Measurements from ENCODE around the gene WRNIP1. TPM values are rescaled to one million over a fixed set of nuclear protein-coding genes. Genes with fewer than 3 reads are reported as not detected.

Gene WRNIP1
- total RNA-seq (2021; fragmentation: NEBNext Ultra II Directional; extraction: Animal tissue kit (Norgen Biotek cat#: 25700)) (39.2 TPM in 2 replicates), polyA plus RNA-seq (2011; rRNA removed) (38.2 and 42.2 TPM in 2 replicates), polyA minus RNA-seq (2011; rRNA and poly(A)+ RNA removed) (21.8 and 30.5 TPM in 2 replicates)
- 47.3 TPM for polyA plus RNA-seq (2011; cell fraction: cytosol; rRNA removed)
- 39.8 TPM for polyA plus RNA-seq (2011; cell fraction: nucleus; rRNA removed)
- 31.7 to 35.4 TPM (median 33.2 TPM) in 4 replicates for polyA plus RNA-seq (2012, experiment 1 of 2)
- 31.8 TPM for polyA plus RNA-seq (2012, experiment 2 of 2)
- 22.5 TPM for polyA plus RNA-seq (2013, experiment 1 of 2)
- 22.7 TPM for polyA plus RNA-seq (2013, experiment 2 of 2)
- 16.9 TPM for polyA minus RNA-seq (2011; cell fraction: cytosol; rRNA and poly(A)+ RNA removed)
- polyA minus RNA-seq (2011; cell fraction: nucleus; rRNA and poly(A)+ RNA removed), result 23.3 TPM
- long read RNA-seq, experiment 1, transcript WRNIP1-204 (7 exons, 2,670 nt), result major isoform, 11 of 30 reads
- long read RNA-seq, experiment 1, partial matches to known transcripts, result 14 of 30 reads
- long read RNA-seq, experiment 1, other reads (novel, unspliced or antisense), result 4 of 30 reads
- long read RNA-seq, experiment 2, result 0 reads

- Histone ChIP-seq H3K14ac (ENCODE audit: insufficient read length) (no peak within 1 kb of the TSS), H2AK5ac (ENCODE audit: low read depth, low read length) (no peak within 1 kb of the TSS), H3K27ac (ENCODE audit: low read depth, low read length) (peak within 1 kb of the TSS; percentile 40), H2AFZ (ENCODE audit: low read length) (peak within 1 kb of the TSS; percentile 35), H2BK12ac (ENCODE audit: low read depth, low read length) (no peak within 1 kb of the TSS), H3K4ac (replicated peaks; ENCODE audit: insufficient read length, low read depth, low read length) (no peak within 1 kb of the TSS), H3K9ac (replicated peaks in 1 of 4; ENCODE audit: extremely low read depth in 1 of 4, low read depth in 3 of 4, low read length in 3 of 4) (peak within 1 kb of the TSS; percentile 68 to 87 (median 77); a peak in 6 of 7 replicates), H3K23me2 (ENCODE audit: low read depth, low read length) (peaks cover 11% of the 10 kb centered on the region), H4K8ac (ENCODE audit: extremely low read depth, insufficient read depth, low read length) (peak within 1 kb of the TSS; percentile 90), H3K4me1 (replicated peaks in 1 of 4; ENCODE audit: control insufficient read depth in 3 of 4, insufficient read depth in 4 of 4, low read length in 3 of 4) (peaks cover 0 to 11% (median 8%) of the 10 kb centered on the region in 4 experiments; a peak in 4 of 7 replicates), H3K9me3 (ENCODE audit: insufficient read depth in 2 of 2, low read depth in 1 of 2, low read length in 1 of 2) (no peaks in the 10 kb centered on the region), H3K23ac (ENCODE audit: insufficient read length) (no peak within 1 kb of the TSS), H3K4me2 (ENCODE audit: insufficient read depth in 1 of 2, low read depth in 2 of 2, low read length in 2 of 2) (peak within 1 kb of the TSS; percentile 83 to 88), H2BK15ac (ENCODE audit: low read length) (no peak within 1 kb of the TSS), H3K36me3 (ENCODE audit: control insufficient read depth in 2 of 4, insufficient read depth in 4 of 4, low read length in 3 of 4) (peaks cover 0 to 6% (median 0%) of the 10 kb centered on the region in 4 experiments; a peak in 1 of 8 replicates), H4K20me1 (replicated peaks in 1 of 2; ENCODE audit: control insufficient read depth in 1 of 2, insufficient read depth in 2 of 2, low read length in 2 of 2) (peaks cover 14 to 20% of the 10 kb centered on the region in 2 experiments), H3K79me2 (ENCODE audit: control insufficient read depth in 1 of 2, insufficient read depth in 2 of 2, low read length in 2 of 2) (peaks cover 16 to 43% of the 10 kb centered on the region in 2 experiments), H3K27me3 (replicated peaks in 1 of 4; ENCODE audit: control insufficient read depth in 3 of 4, extremely low read depth in 1 of 4, insufficient read depth in 3 of 4, low read length in 3 of 4) (no peaks in the 10 kb centered on the region), H3K56ac (replicated peaks; ENCODE audit: insufficient read length, low read depth, low read length) (peak within 1 kb of the TSS; percentile 57), H2BK120ac (replicated peaks; ENCODE audit: low read depth, low read length) (no peak within 1 kb of the TSS), H3K4me3 (ENCODE audit: extremely low read depth in 1 of 4, insufficient read depth in 2 of 4, low read depth in 3 of 4, low read length in 4 of 4) (peak within 1 kb of the TSS; percentile 81 to 94 (median 84)), H2BK5ac (ENCODE audit: low read depth, low read length) (no peak within 1 kb of the TSS), H3K79me1 (ENCODE audit: low read depth, low read length) (peaks cover 18% of the 10 kb centered on the region), H4K91ac (replicated peaks; ENCODE audit: insufficient read length, low read length) (peak within 1 kb of the TSS; percentile 47), H3K18ac (ENCODE audit: extremely low read depth, low read length) (peak within 1 kb of the TSS; percentile 72), H4K5ac (ENCODE audit: insufficient read length, low read depth, low read length) (peak within 1 kb of the TSS; percentile 47), H2BK20ac (ENCODE audit: low read length) (no peak within 1 kb of the TSS)
- ChIA-PET POLR2A (ENCODE audit: partially characterized antibody) (interaction anchor here (1.0 to 5.6 kb wide), 7 partner anchors 12 to 223 kb away, joined by 4 to 21 read pairs (median 4); partner anchors contain the start of gene SERPINB1), CTCF (ENCODE audit: partially characterized antibody) (interaction anchor here (0.6 to 7.4 kb wide), 4 partner anchors 9 to 27 kb away, joined by 3 to 66 read pairs (median 3); partner anchors contain the start of gene MYLK4)
- FAIRE-seq (no peak), DNase-seq (ENCODE audit: low read depth in 1 of 2, low spot score in 2 of 2) (peak; percentile 92 to 95)
- 4% methylated on average over 43 of the region's 104 CpGs; no CpG with 5 or more reads in 1 of the 2 experiments for WGBS, 2 experiments (ENCODE audit: extremely low coverage in 1 of 2, insufficient coverage in 1 of 2, insufficient read length in 1 of 2, insufficient replicate concordance in 2 of 2, low coverage in 1 of 2, low lambda C conversion rate in 2 of 2, missing lambda C conversion rate in 1 of 2)
- peak; percentile 9 to 23; a peak in 1 of 4 replicates for TF ChIP-seq RAD21 (IDR thresholded peaks at IDR 0.05 in 1 of 2, conservative IDR thresholded peaks at IDR 0.05 in 1 of 2; ENCODE audit: low read depth in 2 of 2, low read length in 2 of 2)
Measured at GRCh38 chr6:2765166-2765895, at the start of gene WRNIP1. WRNIP1 (plus strand) TSS chr6:2765393; CDS start chr6:2765623, 230 bp downstream.

Measured in H1 (cell line).